Limb (tissue), 2 donors: Measurements from ENCODE around the gene OPN1LW.
"Not testable (repeated sequence)": the region's sequence is repeated elsewhere in the genome, so short reads cannot be mapped to it uniquely, and the experiment has no call there.

Source experiments
- DNase-seq, 2 donors: peaks; one replicate each; pipeline ENCODE4 v3.0.0-alpha.2; 2016; ENCODE audit errors: extremely low spot score in 2 of 2

The OPN1LW gene

GRCh38 chrX:154132366-154132765 is 11.7 kb upstream of the OPN1LW start:
- DNase-seq, result no peak

GRCh38 chrX:154135458-154136229 is 8.4 kb upstream of the OPN1LW start:
- no peak for DNase-seq

- peak; percentile 16 to 83 for DNase-seq
Measured at GRCh38 chrX:154136627-154137161, 7.3 kb upstream of the OPN1LW start.

DNA sequence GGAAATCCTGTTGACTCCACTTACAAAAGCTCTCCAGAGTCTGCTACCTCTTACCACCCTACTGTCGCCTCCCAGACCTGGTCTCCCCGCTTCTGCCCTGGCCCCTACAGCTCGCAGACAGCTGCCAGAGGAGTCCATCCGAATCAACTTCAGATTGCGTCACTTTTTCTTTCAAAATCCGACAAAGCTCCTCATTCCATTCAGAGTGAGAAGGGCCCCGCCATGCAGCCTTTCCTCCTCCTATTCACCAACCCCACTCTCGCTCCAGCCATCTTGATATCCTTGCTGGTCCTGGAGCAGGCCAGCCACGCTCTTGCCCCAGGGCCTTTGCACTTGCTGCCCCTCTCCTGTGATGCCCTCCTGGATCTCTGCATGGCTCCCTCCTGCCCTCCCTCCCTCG is 5.2 kb upstream of the OPN1LW start:
- no peak for DNase-seq

- DNase-seq, result no peak
Measured at GRCh38 chrX:154140206-154140605, 3.8 kb upstream of the OPN1LW start.

- DNase-seq, result no peak
Measured at GRCh38 chrX:154140742-154141141, 3.3 kb upstream of the OPN1LW start.

GRCh38 chrX:154142386-154142785 is 1.7 kb upstream of the OPN1LW start:
- DNase-seq, result no peak

DNA sequence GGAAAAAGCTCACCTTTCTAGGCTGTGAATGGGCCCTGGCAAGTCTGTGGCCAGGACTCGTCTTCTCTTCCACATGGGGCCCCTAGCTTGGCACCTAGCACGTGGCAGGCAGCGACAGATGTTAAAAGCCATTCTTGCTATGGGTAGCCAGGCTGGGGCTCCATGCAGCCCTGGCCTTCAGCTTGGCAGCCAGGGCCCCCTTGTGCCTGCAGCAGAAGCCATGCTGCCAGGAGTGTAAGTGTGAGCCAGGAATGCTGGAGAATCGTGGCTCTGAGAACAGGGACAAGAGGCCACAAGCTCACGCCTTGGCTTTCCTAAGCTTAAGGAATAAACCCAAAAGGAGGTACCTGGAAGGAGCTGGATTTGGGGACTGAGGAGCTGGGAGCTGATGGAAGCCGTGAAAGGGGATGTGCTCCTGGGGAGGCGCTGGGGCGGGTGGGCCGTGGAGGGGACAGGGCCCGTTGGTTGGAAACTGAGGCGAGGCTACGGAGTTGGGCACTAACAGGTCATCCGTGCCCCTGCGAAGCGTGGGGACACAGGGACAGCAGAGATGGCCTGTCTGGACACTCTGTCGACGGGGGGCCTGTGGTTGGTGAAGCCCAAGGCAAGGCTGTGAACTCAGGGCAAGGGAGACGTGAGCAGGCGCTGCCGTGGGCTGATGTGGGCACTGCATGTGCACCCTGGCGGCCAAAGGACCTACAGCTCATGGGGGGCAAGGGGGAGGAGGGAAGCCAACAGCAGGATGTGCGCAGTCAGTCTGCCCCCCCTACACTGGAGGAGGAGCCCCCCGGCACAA is 895 bp upstream of the OPN1LW start:
- no peak for DNase-seq

DNA sequence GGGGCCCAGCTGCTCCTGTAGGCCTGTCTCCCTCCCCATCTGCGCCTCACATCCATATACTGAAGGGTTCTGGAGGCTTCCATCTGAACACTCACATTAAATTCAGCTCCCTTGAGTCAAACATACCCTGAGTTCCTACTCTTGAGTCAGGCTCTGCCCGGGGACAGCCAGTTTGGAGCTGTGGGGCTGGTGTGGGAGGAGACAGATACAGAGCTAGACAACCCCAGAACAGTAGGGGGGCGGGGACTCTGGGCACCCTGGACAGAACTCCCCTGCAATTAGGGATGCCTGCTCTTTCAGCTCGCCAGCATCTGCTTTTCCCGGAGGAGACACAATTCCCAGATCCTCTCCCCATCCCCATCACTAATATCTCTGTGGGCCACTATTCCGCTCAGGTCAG is 7.0 kb downstream of the OPN1LW start:
- DNase-seq, result not testable (repeated sequence)

GRCh38 chrX:154156221-154156620 is 12.2 kb downstream of the OPN1LW start:
- DNase-seq, result not testable (repeated sequence)

DNA sequence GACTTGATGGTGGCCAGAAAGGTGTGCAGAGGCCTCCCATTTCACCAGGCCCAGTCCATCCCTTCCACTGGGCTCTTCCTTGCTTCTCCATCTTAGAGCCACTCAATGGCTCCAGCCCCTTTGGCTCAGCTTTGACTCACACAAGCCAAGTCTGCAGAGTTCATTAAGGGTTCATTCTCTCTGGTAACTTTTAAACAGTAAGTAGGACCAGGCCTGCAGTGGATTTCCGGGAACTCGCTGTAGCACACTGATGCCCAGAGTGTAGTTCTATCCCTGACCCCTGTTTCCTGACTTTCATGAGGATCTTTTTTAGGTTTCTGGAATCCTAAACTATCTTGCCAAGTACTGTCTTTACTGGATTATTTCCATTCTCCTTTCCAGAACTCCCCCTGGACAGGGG is 13.2 kb downstream of the OPN1LW start:
- DNase-seq, result not testable (repeated sequence)

GRCh38 chrX:154159345-154159744 is 15.3 kb downstream of the OPN1LW start:
- DNase-seq, result not testable (repeated sequence)

DNA sequence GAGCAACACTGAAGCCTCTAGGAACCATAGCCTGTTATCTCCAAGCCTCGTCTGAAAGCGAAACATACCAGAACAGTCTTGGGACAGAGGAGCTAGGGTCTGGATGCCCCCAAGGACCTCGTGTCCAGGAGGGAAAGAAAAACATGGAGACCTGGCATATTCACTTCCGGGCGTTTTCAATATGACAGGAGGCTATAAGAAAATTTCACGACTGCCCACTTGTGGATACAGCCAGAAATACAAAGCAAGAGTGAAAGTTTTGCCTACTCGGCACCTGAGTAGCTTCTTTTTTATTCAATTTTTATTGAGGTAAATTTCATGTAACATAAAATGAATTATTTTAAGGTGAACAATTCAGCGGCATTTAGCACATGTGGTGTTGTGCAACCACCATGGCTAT is 20.9 kb downstream of the OPN1LW start:
- DNase-seq, result not testable (repeated sequence)

- DNase-seq, result not testable (repeated sequence)
Measured at GRCh38 chrX:154168384-154168783, 24.3 kb downstream of the OPN1LW start.

- DNase-seq, result not testable (repeated sequence)
Measured at GRCh38 chrX:154172535-154172943, 28.5 kb downstream of the OPN1LW start.

DNA sequence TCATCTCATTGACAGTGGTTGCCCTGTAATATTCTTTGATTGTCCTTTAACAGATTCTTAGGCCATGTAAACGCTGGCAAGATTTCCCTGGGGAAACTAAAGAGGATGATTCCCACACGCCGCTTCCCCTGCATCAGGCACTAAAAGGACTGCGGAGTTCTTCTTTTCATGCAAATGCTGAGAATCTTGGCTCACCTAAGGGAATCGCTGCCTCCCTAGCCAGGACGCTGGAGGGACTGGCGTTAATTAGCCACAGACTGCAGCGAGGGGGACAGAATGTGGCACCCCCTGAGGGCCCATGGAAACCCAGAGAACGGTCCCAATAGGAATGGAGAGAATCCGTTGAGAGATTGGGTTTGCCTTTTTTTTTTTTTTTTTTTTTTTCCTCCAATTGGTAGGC is 30.3 kb downstream of the OPN1LW start:
- not testable (repeated sequence) for DNase-seq

DNA sequence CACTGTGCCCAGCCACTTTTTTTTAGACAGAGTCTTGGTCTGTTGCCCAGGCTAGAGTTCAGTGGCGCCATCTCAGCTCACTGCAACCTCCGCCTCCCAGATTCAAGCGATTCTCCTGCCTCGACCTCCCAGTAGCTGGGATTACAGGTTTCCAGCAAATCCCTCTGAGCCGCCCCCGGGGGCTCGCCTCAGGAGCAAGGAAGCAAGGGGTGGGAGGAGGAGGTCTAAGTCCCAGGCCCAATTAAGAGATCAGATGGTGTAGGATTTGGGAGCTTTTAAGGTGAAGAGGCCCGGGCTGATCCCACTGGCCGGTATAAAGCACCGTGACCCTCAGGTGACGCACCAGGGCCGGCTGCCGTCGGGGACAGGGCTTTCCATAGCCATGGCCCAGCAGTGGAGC is 38.3 kb downstream of the OPN1LW start, which contains the start of gene OPN1MW:
Gene OPN1MW (plus strand): TSS at position 301 of the 400 bp plus-strand sequence. CDS start 82 bp downstream, at position 383.
- not testable (repeated sequence) for DNase-seq

- not testable (repeated sequence) for DNase-seq
Measured at GRCh38 chrX:154183794-154184193, 39.8 kb downstream of the OPN1LW start.

- DNase-seq, result not testable (repeated sequence)
Measured at GRCh38 chrX:154192846-154193245, 48.8 kb downstream of the OPN1LW start.

- DNase-seq, result not testable (repeated sequence)
Measured at GRCh38 chrX:154194316-154194715, 50.3 kb downstream of the OPN1LW start.

DNA sequence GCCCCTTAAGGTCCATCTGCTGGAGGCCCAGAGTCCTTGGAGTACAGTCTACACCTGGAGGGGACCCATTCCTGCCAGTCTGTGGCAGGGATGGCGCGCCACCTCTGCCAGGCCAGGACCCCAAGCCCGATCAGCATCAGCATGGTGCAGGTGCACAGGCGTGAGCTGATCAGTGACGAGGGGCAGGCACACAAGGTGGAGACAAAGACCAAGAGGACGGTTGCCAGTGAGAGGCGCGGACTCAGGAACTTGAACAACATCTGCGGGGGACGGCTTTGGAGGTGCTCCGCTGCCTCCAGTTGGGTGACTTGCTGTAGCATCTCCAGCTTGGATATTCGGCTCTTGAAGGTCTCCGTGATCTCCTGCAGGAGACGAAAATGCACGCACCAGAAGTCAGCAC is 52.4 kb downstream of the OPN1LW start:
- not testable (repeated sequence) for DNase-seq
